Activated CD8-positive, alpha-beta memory T cell treated with anti-CD3 and anti-CD28 coated beads, Interleukin-2, amount 50 U/mL, for 48 hours (primary cell): ENCODE measurements around the gene HIVEP3.

ENCODE experiments used
- DNase-seq: peaks from one replicate; pipeline ENCODE4 v3.0.0-alpha.2; 2020

HIVEP3 gene

GRCh38 chr1:41525891-41526587 is 392.7 kb downstream of the HIVEP3 start:
- no peak for DNase-seq

- DNase-seq, result no peak
These were observed 393.7 kb downstream of the HIVEP3 start for GRCh38 chr1:41524676-41525675.

DNA sequence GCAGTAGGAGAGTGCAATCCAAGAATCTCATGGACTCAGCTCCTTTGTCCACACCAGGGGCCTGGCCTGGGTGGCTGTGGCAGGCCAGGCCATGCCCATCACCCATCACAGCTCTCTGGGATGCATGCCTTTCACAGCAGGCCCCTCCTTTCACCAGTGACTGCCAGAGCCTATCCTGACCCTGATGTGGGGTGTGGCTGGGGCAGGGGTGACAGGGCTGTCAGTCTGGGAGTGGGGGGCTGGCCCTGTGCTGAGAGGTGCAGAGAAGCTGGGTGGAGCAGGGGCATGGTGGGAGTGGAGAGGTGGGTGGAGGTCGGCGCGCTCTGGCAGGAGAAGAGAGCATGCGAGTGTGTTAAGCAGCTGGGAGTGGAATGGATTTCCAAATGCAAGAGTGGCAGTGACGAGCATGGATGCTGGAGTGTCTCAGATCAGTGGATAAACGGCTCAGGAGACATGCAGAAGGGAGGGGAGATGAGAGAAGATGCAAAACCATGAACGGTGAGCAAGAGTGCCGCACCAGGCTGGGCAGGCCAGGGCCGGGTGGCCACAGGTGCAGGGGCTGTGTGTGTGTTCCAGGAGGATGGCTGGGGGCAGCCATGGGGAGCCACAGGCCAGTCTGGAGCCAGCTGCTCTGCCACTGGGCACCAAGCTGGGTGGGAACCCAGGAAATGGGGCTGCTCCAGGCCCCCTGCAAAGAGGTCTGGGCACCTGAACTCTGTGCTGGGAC is 394.6 kb downstream of the HIVEP3 start:
- DNase-seq, result no peak

- no peak for DNase-seq
These were observed 395.7 kb downstream of the HIVEP3 start for GRCh38 chr1:41523071-41523470.

DNA sequence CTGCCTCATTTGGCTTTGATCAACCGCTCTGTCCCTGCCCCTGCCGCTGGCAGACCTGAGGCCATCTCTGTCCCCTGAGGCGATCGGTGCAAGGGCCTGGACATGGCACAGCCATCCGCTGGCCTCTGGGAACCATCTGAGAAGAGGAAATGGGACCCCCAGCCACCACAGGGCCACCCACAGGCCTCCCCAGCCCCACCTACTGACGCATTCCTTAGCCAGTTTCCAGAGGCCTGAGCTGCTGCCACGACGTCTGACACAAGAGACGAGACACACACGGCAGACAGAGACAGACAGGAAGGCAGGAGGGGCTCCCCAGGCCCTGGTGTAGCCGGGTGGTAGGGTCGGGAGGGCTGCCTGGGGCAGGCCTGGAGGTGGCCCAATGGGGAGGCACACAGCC is 397.0 kb downstream of the HIVEP3 start:
- no peak for DNase-seq

- DNase-seq, result no peak
These were observed 397.6 kb downstream of the HIVEP3 start for GRCh38 chr1:41520951-41521752.

- DNase-seq, result no peak
These were observed 399.1 kb downstream of the HIVEP3 start for GRCh38 chr1:41519667-41520066.

DNA sequence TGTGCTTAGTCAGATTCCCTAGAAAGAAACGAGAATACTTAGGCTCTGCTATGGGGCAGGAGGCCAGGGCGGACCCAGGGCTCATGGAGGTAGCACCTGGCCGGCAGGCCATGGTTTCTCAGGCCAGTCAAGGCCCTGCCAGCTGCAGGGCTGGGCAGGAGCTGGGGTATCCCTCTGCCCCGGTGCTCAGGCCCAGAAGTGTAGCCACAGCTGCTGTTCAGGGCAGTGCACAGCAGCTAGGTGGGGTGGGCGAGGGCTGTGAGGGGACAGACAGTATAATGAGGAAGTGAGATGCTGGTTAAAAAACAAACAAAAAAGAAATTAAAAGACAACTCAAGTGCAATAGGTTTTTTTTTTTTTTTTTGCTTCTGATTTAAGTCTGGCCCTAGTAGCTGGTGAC is 400.3 kb downstream of the HIVEP3 start:
- no peak for DNase-seq

GRCh38 chr1:41517062-41517438 is 401.7 kb downstream of the HIVEP3 start:
- no peak for DNase-seq

- peak; percentile 88 for DNase-seq
These were observed 402.3 kb downstream of the HIVEP3 start for GRCh38 chr1:41516168-41517061.

GRCh38 chr1:41515778-41516167 is 402.9 kb downstream of the HIVEP3 start:
- no peak for DNase-seq

DNA sequence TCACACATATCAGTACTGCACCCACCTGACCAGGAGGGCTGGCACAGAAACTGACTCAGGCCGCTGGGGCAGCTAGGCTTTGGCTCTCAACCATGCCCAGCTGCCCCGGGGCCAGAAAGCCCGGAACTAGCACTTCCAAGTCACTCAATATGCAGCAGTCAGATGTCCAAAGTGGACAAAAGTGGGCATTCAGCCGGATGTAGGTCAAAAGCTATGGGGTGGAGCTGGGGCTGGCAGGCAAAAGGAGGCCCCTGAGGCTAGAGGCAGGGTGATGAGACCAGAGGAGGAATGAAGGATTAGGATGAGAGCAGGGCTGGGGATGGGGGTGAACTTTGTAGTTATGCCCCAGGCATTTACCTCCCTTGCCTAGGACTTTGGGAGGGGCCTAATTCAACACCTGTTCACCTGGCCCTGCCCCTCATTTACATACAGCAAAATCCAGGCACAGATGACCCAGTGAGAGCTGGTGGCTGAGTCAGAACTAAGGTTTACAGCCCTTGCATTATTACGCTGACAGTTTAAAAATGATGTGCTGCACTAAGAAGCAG is 403.5 kb downstream of the HIVEP3 start:
- no peak for DNase-seq

GRCh38 chr1:41514381-41514780 is 404.3 kb downstream of the HIVEP3 start:
- DNase-seq, result no peak

DNA sequence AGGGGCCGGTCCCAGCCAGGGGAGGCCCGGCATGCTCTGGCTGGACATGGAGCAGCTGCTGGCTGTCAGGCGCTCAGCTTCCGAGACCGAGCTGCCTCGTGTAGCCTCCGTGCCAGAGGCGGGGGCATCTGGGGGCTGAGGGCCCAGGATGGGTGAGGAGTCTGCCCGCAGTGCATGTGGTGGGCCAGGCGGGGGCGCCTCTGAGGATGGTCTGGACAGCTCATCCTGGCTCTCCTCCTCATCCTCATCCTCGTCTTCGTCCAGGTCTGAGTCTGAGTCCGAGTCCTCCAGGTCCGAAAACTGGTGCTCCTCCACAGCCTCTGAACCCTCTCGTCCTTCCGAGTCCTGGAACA is 405.4 kb downstream of the HIVEP3 start:
- peak; percentile 73 for DNase-seq

DNA sequence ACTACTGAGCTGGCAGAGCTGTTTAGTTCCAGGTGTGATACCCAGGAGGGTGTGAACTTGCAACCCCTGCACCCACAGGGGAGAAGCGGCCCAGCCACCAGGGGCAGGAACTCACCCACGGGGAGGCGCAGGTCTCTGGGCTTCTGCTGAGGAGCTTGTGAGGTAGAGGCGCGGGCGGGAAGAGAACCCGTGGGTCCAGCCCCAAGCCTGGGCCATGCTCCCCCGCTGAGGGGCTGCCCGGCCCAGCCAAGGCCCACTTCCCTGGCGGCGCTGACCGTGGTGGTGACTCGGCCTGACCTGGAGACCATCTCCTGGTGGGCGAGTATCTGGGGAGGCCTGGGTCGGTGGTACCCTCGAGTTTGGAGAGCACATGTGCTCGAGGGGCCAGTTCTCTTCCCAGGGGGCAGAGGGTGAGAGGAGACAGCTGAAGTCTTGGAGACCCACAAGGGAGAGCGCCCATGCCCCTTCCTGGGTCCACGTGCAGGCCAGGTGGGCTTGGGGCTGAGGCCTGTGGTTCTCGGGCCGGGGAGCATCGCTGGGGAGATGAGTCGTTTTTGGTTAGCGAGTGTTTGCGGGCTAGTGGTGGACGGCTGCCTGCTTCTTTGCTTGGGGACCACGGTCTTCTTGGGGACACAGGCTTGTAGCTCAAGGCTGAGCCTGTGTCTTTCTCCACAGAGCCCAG is 405.9 kb downstream of the HIVEP3 start:
- no peak for DNase-seq

GRCh38 chr1:41511239-41511540 is 407.5 kb downstream of the HIVEP3 start:
- no peak for DNase-seq

- DNase-seq, result no peak
These were observed 408.0 kb downstream of the HIVEP3 start for GRCh38 chr1:41510531-41511238.

GRCh38 chr1:41509270-41509671 is 409.5 kb downstream of the HIVEP3 start:
- no peak for DNase-seq

- DNase-seq, result no peak
These were observed 410.4 kb downstream of the HIVEP3 start for GRCh38 chr1:41508290-41508689.

GRCh38 chr1:41507836-41508235 is 410.9 kb downstream of the HIVEP3 start:
- DNase-seq, result no peak
